ENCODE results near the gene EYA2.

GRCh38 chr20:46946181-46946624 lies 51.6 kb downstream of the EYA2 start:
- TF ChIP-seq POLR2AphosphoS5 (IDR thresholded peaks at IDR 0.05; ENCODE audit: low read depth, low read length) (no peak), TAF1 (IDR thresholded peaks at IDR 0.05; ENCODE audit: borderline replicate concordance, low read depth, low read length) (no peak)
